ENCODE results near the gene HMGN1. TPM values are rescaled to one million over a fixed set of nuclear protein-coding genes. Genes with fewer than 3 reads are reported as not detected.

HMGN1 gene
- total RNA-seq, 1 donor from 2014 or later = 409 TPM

GRCh38 chr21:39334611-39335010 lies 14.3 kb downstream of the HMGN1 start:
- Mint-ChIP-seq H3K27ac (ENCODE audit: unreplicated experiment) (no peak overlapping the region), H3K9me3 (ENCODE audit: unreplicated experiment) (no peaks in the 10 kb centered on the region), H3K36me3 (ENCODE audit: low read depth, unreplicated experiment) (no peaks in the 10 kb centered on the region), H3K27me3 (ENCODE audit: unreplicated experiment) (no peaks in the 10 kb centered on the region), H3K4me3 (ENCODE audit: unreplicated experiment) (no peak overlapping the region), H3K4me1 (ENCODE audit: unreplicated experiment) (no peaks in the 10 kb centered on the region)
- DNase-seq (ENCODE audit: low spot score) = no peak
- TF ChIP-seq, protein P1, sequence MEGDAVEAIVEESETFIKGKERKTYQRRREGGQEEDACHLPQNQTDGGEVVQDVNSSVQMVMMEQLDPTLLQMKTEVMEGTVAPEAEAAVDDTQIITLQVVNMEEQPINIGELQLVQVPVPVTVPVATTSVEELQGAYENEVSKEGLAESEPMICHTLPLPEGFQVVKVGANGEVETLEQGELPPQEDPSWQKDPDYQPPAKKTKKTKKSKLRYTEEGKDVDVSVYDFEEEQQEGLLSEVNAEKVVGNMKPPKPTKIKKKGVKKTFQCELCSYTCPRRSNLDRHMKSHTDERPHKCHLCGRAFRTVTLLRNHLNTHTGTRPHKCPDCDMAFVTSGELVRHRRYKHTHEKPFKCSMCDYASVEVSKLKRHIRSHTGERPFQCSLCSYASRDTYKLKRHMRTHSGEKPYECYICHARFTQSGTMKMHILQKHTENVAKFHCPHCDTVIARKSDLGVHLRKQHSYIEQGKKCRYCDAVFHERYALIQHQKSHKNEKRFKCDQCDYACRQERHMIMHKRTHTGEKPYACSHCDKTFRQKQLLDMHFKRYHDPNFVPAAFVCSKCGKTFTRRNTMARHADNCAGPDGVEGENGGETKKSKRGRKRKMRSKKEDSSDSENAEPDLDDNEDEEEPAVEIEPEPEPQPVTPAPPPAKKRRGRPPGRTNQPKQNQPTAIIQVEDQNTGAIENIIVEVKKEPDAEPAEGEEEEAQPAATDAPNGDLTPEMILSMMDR (IDR thresholded peaks at IDR 0.05; ENCODE audit: unreplicated experiment) = no peak

- peaks cover 1% of the 10 kb centered on the region for H3K27me3 Mint-ChIP-seq (ENCODE audit: unreplicated experiment)
- H3K4me1 Mint-ChIP-seq (ENCODE audit: unreplicated experiment) = no peaks in the 10 kb centered on the region
- DNase-seq (ENCODE audit: low spot score) = no peak
- no peaks in the 10 kb centered on the region for H3K9me3 Mint-ChIP-seq (ENCODE audit: unreplicated experiment)
- no peak overlapping the region for H3K27ac Mint-ChIP-seq (ENCODE audit: unreplicated experiment)
- no peaks in the 10 kb centered on the region for H3K36me3 Mint-ChIP-seq (ENCODE audit: low read depth, unreplicated experiment)
- TF ChIP-seq, protein P1 (IDR thresholded peaks at IDR 0.05; ENCODE audit: unreplicated experiment) = no peak
- no peak overlapping the region for H3K4me3 Mint-ChIP-seq (ENCODE audit: unreplicated experiment)
Measured at GRCh38 chr21:39332175-39332574, 16.7 kb downstream of the HMGN1 start.

DNA sequence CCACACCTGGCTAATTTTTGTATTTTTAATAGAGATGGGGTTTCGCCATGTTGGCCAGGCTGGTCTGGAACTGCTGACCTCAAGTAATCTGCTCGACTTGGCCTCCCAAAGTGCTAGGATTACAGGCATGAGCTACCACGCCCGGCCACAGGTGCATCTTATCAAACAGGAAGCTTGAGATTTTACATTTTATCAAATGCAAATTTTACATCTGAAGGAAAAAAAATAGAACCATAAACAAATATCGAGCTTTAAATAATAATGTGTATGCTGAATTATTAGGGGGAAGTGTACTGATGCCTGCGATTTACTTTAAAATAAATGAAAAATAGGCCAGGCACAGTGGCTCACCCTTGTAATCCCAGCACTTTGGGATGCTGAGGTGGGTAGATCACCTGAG lies 18.9 kb downstream of the HMGN1 start:
- Mint-ChIP-seq H3K27ac (ENCODE audit: unreplicated experiment) (no peak overlapping the region), H3K9me3 (ENCODE audit: unreplicated experiment) (no peaks in the 10 kb centered on the region), H3K27me3 (ENCODE audit: unreplicated experiment) (peaks cover 1% of the 10 kb centered on the region), H3K36me3 (ENCODE audit: low read depth, unreplicated experiment) (no peaks in the 10 kb centered on the region), H3K4me3 (ENCODE audit: unreplicated experiment) (no peak overlapping the region), H3K4me1 (ENCODE audit: unreplicated experiment) (no peaks in the 10 kb centered on the region)
- no peak for DNase-seq (ENCODE audit: low spot score)
- TF ChIP-seq, protein P1 (IDR thresholded peaks at IDR 0.05; ENCODE audit: unreplicated experiment) = no peak

- Mint-ChIP-seq H3K4me3 (ENCODE audit: unreplicated experiment) (no peak overlapping the region), H3K27me3 (ENCODE audit: unreplicated experiment) (peaks cover 1% of the 10 kb centered on the region), H3K36me3 (ENCODE audit: low read depth, unreplicated experiment) (no peaks in the 10 kb centered on the region), H3K4me1 (ENCODE audit: unreplicated experiment) (no peaks in the 10 kb centered on the region), H3K27ac (ENCODE audit: unreplicated experiment) (no peak overlapping the region), H3K9me3 (ENCODE audit: unreplicated experiment) (no peaks in the 10 kb centered on the region)
- TF ChIP-seq, protein P1 (IDR thresholded peaks at IDR 0.05; ENCODE audit: unreplicated experiment) = no peak
- DNase-seq (ENCODE audit: low spot score) = no peak
Measured at GRCh38 chr21:39327727-39328126, 21.2 kb downstream of the HMGN1 start.

- H3K27ac Mint-ChIP-seq (ENCODE audit: unreplicated experiment) = no peak overlapping the region
- TF ChIP-seq, protein P1 (IDR thresholded peaks at IDR 0.05; ENCODE audit: unreplicated experiment) = no peak
- H3K4me3 Mint-ChIP-seq (ENCODE audit: unreplicated experiment) = no peak overlapping the region
- H3K27me3 Mint-ChIP-seq (ENCODE audit: unreplicated experiment) = peaks cover 1% of the 10 kb centered on the region
- H3K9me3 Mint-ChIP-seq (ENCODE audit: unreplicated experiment) = no peaks in the 10 kb centered on the region
- peaks cover 1% of the 10 kb centered on the region for H3K36me3 Mint-ChIP-seq (ENCODE audit: low read depth, unreplicated experiment)
- no peaks in the 10 kb centered on the region for H3K4me1 Mint-ChIP-seq (ENCODE audit: unreplicated experiment)
- no peak for DNase-seq (ENCODE audit: low spot score)
Measured at GRCh38 chr21:39326607-39327307, 22.1 kb downstream of the HMGN1 start.
